SK-N-SH treated with all-trans-retinoic acid at 6 μM for 48 hours (cell line): ENCODE data around the gene SPATS2L.

Source experiments
- ARNTL ChIP-seq: fragments of 450-650 bp; formaldehyde crosslinking; IDR thresholded peaks from 2 replicates; pipeline ENCODE4 v1.5.0; 2020; ENCODE audit warnings: low read depth, mild to moderate bottlenecking, moderate library complexity, borderline replicate concordance
- ISL1 ChIP-seq: fragments of 250-450 bp; sonication (Bioruptor Pico); IDR thresholded peaks from 2 replicates; pipeline ENCODE4 v2.1.2; 2022; ENCODE audit warnings: mild to moderate bottlenecking, moderate library complexity
- RARB ChIP-seq: fragments of 250-450 bp; sonication (Bioruptor Pico); IDR thresholded peaks from 2 replicates; pipeline ENCODE4 v1.8.0; 2021; ENCODE audit warnings: mild to moderate bottlenecking, moderate library complexity
- ZC3H10 ChIP-seq: fragments of 250-450 bp; sonication (Bioruptor Pico); IDR thresholded peaks from 2 replicates; pipeline ENCODE4 v1.5.1; 2021; ENCODE audit warnings: mild to moderate bottlenecking, moderate library complexity

GRCh38 chr2:200393191-200393590, 86.7 kb downstream of the SPATS2L start:
- peak; percentile 75 for TF ChIP-seq ISL1 (CRISPR knock-in tag)
- no peak for TF ChIP-seq RARB (CRISPR knock-in tag)
- TF ChIP-seq ZC3H10 (CRISPR knock-in tag), result no peak
- no peak for TF ChIP-seq ARNTL (CRISPR knock-in tag)
